GM21825 (cell line): ENCODE measurements around the gene ZG16B.

Experiments used
- ATAC-seq: cut with Tn5 transposase; IDR thresholded peaks from one replicate; pipeline ENCODE4 v1.9.1; 2021; ENCODE audit warnings: mild to moderate bottlenecking, moderate library complexity; ENCODE audit not compliant: unreplicated experiment

Gene ZG16B

DNA sequence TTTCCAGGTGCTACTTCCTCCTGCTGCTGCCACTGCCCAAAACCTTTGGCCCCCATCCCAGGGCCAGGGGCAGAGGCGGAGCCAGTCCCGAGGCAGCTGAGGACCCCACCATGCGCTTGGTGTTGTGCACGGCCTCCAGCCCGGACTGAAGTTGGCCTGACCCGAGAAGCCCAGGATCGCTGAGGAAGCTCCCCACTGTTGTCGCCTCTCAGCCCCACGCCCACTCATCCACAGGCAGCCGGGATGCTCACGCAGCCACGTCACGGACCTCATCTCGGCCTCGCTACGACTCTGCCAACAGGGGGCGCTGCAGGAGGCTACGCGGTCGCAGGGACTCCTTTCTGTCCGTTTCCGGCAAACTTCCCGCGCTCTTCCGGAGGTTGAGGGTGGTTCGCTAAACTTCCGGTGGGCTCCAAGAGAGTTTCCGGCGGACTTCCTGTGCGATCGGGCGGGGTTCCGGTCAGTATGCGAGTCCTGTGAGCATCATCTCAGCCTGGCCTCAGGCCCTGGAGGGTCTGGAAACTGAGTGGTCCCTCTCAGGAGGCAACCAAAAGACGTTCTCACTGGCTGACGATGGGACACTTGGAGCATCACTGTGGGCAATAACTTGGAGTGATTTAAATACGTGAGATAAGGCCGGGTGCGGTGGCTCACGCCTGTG is 12.4 kb downstream of the ZG16B start:
- ATAC-seq = no peak

DNA sequence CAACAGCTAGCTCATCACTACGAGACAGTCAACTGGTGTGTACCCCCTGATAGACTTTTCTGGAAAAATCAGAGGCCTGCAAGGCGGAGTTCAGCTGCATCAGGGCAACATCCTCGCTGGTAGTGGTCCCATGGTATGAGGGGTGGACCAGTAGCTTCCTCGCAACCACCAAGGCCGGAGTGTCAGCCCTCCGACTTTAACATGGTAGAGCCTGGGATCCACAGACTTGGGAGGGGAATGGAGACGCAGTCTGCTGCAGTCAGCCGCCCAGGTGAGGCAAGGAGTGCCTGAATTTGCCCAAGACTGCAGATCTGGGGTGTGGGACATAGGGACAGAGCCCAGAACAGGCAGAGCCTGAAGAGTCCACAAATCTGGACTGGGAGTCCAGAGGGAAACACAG is 13.4 kb downstream of the ZG16B start:
- ATAC-seq = no peak

DNA sequence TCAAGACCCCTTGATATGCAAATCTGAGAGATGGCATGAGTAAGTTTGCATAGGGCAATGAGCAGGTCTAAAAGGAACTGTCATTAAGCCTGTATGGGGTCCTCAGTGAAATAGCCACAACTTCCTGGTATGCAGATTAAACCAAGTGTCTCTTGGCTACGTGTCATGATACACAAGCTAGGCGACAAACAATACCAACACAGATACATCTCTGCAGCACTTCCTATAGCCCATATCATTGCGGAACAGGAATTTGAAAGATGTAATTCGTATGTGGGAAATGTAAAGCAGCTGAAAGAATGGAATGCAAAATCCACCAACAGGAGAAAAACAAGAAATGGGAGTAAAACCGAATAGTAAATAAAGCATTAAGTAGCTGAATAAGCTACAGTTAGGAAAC is 15.0 kb downstream of the ZG16B start:
- ATAC-seq = no peak

DNA sequence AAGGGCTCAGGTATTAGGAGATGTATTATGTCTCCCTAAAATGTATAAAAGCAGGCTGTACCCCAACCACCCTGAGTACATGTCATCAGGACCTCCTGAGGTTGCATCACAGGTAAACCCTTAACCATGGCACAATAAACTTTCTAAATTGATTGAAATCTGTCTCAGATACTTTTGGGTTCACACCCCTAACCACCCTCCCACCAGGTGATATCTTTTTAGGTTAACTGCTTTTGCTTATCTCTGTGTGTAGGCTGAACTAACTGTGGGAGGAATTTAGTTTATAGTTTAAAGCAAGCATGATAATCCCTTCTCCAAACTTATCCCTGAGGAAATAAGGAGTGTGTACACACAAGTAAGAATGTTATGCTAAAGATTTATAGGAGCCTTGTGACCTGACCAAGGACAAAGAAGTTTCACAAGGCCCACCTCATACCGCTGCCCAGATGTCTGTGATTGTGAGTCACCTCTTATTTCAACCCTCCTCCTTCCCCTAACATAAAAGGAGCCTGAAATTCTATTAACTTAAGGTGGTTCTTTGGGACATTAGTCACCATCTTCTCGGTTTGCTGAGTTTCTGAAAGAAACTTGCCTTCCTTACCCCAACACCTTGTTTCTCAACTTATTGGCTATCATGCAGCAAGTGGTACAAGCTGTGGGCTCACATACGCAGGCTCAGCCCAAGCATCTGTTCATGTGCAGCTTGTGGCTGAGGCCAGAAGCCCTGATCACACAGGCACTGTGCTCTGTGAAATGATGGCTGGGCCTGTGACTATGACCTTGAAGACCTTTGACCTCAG is 16.6 kb downstream of the ZG16B start:
- ATAC-seq = no peak

DNA sequence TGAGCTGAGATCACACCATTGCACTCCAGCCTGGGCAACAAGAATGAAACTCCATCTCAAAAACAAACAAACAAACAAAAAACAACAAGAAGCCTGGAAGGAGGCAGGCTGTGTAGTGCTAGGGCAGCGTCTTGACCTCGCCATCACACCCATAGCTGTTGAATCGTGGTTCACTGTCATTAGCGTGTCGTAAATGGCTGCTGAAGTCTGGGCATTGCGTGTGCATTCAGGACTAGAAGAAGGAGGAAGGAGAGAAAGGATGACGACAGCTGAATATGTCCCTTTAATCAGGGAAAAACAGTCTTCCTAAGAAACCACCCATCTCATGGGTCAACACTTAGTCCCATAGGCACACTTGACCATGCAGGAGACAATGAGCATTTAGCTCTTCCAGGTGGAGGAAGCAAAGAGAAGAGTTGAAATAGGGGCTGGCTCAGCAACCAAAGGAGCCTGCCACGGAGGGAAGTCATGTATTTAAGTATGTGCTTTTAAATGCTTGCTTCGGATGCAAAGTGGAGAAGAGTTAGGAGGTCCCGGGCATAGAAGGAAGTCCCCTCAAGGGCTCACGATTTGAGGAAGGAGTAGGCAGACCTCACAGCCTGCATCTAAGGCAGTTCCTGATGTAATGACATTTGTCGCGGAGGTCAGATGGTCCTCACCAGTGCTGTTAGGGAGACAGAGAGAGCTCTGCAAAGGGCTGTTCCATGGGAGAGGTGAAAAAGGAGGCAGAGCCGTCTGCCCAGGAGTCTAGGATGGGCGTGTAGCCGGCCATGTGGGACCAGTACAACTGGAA is 19.0 kb downstream of the ZG16B start:
- no peak for ATAC-seq

DNA sequence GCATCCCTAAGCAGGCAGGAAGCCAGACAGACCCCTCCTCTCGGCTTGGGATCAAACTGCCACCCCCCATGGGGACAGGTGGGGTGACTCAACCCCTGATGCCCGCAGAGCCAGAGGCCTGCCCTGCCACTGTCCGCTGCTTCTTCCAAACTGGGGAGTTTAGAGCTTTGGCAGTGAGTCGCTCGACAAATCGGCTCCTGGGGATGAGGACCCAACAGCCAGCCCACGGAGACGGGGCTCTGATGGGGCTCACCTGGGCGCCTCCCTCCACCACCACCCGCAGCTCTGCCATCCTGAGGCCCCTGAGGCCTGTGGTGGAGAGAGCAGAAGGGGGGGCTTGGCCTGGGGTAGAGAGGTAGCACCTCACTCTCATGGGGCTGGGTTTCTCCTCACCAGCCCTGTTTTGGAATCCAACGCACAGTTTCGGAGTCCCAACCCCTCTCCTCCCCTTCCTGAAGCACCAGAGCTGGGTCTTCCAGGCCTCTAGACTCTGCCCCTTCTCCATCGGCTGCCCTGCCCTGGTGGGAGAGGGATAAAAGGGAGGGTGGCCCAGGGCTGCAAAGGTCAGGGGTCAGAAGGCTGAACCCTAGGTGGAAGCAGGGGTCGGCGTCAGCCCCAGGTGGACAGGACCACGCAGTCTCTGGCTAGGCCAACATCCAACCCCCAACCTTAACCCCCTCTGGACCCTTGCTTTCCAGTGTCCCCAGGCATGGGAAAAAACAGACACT is 22.1 kb downstream of the ZG16B start:
- ATAC-seq = no peak

DNA sequence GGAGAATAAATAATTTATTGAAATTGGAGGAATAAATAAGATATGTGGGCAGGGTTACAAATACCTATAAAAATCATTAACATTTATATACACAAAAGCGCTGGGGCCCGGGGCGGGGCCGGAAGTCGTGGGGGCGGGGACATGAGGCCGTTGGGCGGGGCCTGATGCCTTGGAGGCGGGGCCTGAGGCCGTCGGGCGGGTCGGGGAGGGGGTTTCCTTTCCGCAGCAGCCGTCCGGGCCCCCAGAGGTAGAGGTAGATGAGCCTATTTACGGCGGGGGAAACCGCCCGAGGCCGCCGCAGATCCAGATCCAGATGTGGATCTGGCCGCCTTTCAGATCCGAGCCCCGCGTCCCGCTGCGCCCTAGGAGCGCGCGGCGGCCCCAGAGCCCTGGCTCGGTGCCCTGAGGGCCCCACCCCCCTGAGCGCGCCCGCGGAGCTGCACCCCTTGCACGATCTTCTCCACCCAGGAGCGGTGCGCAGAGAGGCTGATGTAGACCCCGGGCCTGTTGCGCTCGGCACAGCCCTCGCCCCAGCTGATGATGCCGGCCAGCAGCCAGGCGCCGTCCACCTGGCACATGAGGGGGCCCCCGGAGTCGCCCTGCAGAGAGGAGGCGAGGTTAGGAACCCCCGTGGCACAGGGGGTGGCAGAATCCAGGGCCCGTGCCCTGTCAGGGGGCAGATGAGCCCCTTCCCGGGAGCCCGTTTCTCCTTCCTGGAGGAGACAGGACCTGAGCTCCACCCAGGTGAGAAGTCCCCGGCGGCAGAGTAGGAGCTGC is 22.8 kb downstream of the ZG16B start:
- ATAC-seq = no peak

DNA sequence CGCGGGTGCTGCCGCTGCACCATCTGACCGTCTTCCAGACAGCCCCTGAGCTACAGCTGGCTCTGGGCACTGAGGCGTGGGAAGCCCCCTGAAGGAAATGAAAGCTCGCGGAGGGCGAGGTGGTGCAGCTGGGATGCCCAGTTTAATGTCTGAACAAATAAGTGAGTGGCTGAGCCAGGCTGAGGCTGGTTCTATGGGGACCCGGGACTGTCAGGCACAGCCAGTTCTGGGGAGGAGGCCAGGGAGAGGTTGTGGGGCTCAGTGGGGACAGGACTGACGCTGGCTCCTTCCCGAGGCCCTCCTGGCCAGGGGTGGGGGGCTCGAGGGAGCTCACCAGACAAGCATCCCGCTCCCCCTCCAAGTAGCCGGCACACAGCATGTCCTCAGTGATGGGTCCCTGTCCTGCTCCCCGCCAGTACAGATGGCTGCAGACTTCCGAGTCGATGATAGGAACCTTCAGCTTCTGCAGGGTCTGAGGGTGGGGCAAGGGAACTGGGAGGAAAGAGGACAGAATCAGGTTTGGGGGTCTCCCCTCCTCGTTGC is 23.5 kb downstream of the ZG16B start:
- no peak for ATAC-seq

DNA sequence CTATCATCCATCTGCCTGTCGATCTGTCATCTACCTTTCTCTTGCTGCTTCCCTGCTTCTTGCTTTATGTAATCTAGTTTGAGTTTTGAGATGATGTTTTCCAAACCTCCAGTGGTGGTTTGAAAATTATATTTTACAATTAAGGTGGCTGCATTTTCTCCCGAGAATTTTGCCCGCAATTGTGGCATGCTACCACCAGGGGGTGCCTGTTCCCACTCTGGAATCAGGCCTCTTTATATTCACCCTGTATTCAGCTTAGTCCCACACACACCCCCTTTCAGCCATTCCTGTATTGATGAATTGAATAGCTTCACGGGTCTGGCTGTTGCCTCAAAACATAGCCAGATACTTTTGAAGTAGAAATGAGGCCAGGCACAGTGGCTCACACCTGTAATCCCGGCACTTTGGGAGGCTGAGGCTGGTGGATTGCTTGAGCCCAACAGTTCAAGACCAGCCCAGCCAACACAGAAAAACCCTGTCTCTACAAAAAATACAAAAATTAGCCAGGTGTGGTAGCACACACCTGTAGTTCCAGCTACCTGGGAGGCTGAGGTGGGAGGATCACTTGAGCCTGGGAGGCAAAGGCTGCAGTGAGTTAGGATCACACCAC is 24.7 kb downstream of the ZG16B start:
- ATAC-seq = no peak

DNA sequence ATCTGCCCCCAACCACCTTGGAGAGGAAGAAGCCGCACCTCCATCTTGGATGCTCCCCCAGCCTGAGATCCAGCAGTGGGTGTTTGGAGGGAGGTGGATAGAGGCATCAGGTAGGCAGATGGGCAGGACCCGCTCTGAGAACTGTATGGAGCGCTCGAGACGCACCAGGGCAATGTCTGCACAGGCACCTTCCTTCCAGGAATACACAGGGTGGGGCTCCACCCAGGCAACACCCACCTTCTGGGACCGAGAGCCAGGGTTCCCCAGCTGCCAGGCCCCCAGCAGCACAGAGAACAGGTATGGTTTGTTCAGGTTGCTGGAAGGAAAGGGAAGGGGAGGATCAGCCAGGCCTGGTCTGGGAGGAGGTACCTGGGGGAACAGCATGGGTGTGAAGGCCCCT is 25.4 kb downstream of the ZG16B start:
- no peak for ATAC-seq

DNA sequence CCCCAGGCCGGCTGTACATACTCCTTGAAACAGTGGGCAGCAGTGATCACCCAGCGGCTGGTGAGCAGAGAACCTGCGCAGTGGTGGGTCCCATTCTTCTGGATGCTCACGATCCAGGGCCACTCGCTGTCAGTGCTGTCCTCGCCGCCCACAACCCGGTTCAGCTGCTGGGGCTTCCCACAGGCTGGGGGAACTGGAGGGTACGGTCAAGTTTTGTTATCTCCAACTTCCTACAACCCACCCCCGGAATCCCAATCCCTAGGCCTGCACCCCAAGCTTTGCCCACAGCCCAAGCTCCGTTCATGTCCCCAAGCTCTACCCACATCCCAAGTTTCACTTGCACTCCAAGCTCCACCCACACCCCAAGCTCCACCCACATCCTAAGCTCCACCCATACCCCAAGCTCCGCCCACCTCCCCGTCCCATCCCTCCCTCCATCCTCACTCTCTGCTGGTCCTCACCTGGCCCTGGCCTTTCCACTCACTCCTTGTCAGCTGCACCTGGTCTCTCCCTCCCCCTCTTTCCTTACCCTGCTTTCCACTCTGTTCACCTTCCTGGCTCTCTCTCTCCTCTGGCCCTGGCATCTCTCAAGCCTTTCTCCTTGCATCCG is 26.1 kb downstream of the ZG16B start:
- no peak for ATAC-seq

DNA sequence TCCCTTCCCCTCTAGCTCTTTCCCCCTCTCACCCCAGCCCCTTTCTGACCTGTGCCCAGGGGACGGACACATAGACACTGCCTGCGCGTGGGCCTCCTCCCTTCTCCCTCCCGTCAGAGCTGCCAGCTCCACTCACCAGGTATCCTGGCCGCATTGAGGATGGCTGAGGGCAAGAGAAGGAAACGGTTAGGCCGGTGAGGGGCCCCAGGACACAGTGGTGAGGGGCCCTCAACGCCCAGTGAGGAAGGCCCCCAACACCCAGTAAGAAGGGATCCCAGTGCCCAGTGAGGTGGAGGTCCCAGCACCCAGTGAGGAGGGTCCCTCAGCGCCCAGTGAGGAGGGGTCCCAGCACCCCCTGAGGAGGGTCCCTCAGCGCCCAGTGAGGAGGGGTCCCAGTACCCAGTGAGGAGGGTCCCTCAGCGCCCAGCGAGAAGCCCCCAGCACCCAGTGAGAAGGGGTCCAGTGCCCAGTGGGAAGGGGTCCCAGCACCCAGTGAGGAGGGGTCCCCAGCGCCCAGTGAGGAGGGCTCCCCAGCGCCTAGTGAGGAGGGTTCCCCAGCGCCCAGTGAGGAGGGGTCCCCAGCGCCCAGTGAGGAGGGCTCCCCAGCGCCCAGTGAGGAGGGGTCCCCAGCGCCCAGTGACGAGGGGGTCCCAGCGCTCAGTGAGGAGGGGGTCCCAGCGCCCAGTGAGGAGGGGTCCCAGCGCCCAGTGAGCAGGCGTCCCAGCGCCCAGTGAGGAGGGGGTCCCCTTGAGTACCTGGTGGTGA is 26.8 kb downstream of the ZG16B start:
- ATAC-seq = no peak

DNA sequence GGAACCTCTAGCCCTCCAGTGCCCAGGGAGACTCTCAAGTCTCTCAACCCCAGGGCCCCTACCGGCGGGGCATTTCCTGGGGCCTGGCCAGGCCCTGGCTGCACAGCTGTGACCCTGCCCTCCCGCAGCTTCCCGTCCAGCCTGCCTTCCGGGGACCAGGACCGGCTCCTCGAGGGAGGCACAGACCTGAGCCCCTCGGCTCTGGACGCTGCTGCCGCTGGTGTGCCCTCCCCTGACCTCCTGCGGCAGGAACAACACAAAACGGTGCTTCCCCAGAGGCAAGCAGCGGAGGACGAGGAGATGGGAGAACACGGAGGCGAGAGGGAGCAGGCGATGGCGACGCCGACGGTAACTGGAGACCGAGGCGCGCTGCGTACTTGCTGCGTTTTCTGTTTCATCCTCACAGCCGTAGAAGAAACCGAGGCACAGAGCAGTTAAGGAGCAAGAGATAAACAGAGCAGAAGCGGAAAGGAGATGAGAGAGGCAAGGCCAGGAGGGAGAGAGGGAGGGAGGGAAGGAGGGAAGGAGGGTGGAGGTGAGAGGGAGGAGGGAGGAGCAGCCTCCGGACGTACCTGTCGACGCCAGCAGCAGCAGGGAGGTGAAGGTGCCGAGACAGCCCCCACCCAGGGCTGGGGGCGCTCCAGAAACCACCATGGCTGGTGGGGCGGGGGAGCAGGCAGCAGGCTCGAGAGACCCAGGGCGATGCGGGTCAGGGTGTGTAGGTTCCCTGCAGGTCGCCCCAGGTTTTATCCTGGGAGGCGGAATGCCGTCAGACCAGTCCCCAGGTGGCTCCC is 27.5 kb downstream of the ZG16B start, which contains the start of gene PRSS22:
Gene PRSS22 (minus strand): TSS at position 720 of the 794 bp plus-strand sequence. CDS start 66 bp downstream, at position 654.
- no peak for ATAC-seq

DNA sequence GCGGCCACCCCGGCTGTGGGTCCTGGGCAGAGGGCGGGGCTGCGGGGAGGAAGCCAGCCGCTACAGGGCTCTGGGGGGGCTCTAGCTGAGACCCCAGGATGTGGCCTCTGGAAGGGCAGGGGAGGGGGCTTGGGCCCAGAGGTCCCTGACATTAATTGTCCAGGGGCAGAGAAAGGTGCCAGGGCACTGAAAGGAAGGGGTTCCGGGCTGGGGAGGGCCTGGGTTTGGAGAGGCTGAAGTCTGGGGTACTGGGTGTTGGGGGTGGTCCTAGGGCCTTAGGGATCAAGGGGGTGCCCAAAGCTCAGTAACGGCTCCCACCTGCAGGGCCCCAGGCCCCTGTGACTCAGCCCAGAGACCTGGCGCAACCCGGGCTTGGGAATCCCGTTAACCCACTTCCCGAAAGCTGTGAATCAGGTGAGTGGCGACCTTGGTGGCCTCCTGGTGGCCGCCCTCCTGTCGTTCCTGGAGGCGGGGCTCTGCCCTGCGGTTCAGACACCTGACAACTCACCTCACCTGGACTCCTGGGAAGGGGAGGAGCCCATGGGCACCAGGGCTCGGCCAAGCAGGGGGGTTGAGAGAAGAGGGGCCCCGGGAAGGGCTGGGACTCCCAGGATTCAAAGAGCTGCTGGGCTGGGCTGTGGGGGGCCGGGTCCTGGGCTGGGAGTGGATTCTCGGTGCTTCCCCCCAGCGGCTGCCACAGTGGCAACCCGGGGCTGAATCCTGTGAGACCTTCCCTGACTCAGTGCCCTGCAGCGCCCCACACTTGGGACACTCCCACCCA is 28.3 kb downstream of the ZG16B start:
- no peak for ATAC-seq

DNA sequence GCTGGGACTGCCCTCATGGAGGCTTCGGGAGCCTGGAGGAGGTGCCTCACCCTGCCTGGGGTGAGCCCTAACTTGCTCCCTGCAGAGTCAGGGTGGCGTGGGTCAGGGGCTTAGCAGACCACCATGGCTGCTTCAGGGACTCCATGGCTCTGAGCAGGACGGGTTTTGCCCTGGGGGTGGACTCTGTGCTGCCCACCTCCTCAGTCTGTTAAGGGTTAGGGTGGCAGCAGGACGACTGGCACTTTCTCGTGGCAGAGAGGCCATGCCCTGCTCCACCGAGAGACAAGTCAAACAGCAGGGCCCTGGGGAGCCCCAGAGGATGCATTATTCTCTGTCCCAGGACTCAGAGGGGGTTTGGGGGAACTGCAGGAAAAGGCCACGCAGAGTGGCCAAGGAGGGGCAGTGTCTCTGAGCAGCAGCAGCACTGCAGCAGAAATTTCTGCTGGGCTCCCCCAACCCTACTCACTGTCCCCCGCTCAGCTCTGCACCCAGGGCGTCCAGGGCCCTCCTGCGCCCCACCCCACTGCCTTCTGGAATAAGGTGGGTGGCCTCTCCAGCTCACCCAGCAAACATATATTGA is 29.7 kb downstream of the ZG16B start:
- no peak for ATAC-seq

DNA sequence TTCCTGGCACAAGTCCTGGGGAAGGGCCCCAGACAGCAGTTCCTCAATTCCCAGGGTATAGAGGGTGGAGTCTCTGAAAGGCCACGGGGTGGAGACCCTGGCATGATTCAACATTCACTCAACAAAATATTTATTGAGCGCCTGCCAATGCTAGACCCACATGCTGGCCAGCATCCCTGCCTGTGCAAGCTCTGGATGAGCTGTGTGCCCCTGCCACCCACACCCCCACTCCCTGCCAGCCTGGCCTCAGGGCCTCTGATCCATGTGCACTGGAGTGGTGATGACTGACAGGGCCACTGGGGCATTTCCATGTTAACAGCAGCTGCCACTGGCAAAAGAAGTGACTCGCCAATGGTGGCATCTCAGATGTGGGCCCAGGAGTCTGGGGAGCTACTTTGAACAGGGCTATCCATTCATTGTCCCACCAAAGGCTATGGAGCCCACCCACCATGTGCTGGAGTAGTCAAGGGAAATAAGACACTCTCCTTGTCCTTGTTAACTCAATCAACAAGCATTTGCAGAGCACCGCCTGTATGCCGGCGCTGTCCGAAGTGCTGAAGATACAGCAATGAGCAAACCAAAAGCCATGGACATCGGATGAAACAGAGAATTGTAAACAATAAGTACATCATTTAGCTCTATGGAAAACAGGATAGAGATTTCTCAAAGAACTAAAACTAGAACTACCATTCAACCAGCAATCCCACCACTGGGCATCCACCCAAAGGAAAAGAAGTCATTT is 30.9 kb downstream of the ZG16B start:
- ATAC-seq = no peak
